ENCODE measurements around the gene TTC19. TPM values are rescaled to one million over a fixed set of nuclear protein-coding genes. Genes with fewer than 3 reads are reported as not detected.

TTC19 gene
- total RNA-seq, 6 experiments from 2014 or later = 10.4 to 15.4 (median 12.4) TPM

- H3K36me3 Mint-ChIP-seq (ENCODE audit: low read depth) = peaks cover 64% of the 10 kb centered on the region
- H3K27ac Mint-ChIP-seq = no peak overlapping the region
- no peaks in the 10 kb centered on the region; the same call in 1 of the 2 replicates for H3K27me3 Mint-ChIP-seq (ENCODE audit: insufficient read depth)
- H3K4me1 Mint-ChIP-seq (ENCODE audit: low read depth) = peaks cover 23% of the 10 kb centered on the region
- H3K9me3 Mint-ChIP-seq = peaks cover 10% of the 10 kb centered on the region; the same call in 1 of the 2 replicates
- no peak for DNase-seq
- TF ChIP-seq, protein P1, sequence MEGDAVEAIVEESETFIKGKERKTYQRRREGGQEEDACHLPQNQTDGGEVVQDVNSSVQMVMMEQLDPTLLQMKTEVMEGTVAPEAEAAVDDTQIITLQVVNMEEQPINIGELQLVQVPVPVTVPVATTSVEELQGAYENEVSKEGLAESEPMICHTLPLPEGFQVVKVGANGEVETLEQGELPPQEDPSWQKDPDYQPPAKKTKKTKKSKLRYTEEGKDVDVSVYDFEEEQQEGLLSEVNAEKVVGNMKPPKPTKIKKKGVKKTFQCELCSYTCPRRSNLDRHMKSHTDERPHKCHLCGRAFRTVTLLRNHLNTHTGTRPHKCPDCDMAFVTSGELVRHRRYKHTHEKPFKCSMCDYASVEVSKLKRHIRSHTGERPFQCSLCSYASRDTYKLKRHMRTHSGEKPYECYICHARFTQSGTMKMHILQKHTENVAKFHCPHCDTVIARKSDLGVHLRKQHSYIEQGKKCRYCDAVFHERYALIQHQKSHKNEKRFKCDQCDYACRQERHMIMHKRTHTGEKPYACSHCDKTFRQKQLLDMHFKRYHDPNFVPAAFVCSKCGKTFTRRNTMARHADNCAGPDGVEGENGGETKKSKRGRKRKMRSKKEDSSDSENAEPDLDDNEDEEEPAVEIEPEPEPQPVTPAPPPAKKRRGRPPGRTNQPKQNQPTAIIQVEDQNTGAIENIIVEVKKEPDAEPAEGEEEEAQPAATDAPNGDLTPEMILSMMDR (IDR thresholded peaks at IDR 0.05) = no peak
- H3K4me3 Mint-ChIP-seq = no peak overlapping the region
Measured at GRCh38 chr17:16002708-16003260, 3.2 kb downstream of the TTC19 start.

- Mint-ChIP-seq H3K4me1 (ENCODE audit: low read depth) (peaks cover 18% of the 10 kb centered on the region), H3K4me3 (no peak overlapping the region), H3K36me3 (ENCODE audit: low read depth) (peaks cover 75% of the 10 kb centered on the region), H3K27ac (no peak overlapping the region), H3K9me3 (peaks cover 10% of the 10 kb centered on the region; the same call in 1 of the 2 replicates), H3K27me3 (ENCODE audit: insufficient read depth) (no peaks in the 10 kb centered on the region; the same call in 1 of the 2 replicates)
- TF ChIP-seq, protein P1 (IDR thresholded peaks at IDR 0.05) = no peak
- DNase-seq = no peak
Measured at GRCh38 chr17:16003841-16004240, 4.2 kb downstream of the TTC19 start.

GRCh38 chr17:16005636-16006035 is 6.0 kb downstream of the TTC19 start:
- Mint-ChIP-seq H3K9me3 (peaks cover 10% of the 10 kb centered on the region; the same call in 1 of the 2 replicates), H3K4me3 (no peak overlapping the region), H3K4me1 (ENCODE audit: low read depth) (peaks cover 15% of the 10 kb centered on the region), H3K36me3 (ENCODE audit: low read depth) (peaks cover 75% of the 10 kb centered on the region), H3K27ac (no peak overlapping the region), H3K27me3 (ENCODE audit: insufficient read depth) (no peaks in the 10 kb centered on the region; the same call in 1 of the 2 replicates)
- DNase-seq = no peak
- TF ChIP-seq, protein P1 (IDR thresholded peaks at IDR 0.05) = no peak

- Mint-ChIP-seq H3K4me3 (no peak overlapping the region), H3K27me3 (ENCODE audit: insufficient read depth) (no peaks in the 10 kb centered on the region), H3K27ac (no peak overlapping the region), H3K9me3 (no peaks in the 10 kb centered on the region), H3K36me3 (ENCODE audit: low read depth) (peaks cover 66% of the 10 kb centered on the region), H3K4me1 (ENCODE audit: low read depth) (peaks cover 10% of the 10 kb centered on the region)
- TF ChIP-seq, protein P1 (IDR thresholded peaks at IDR 0.05) = no peak
- no peak for DNase-seq
Measured at GRCh38 chr17:16007439-16007838, 7.8 kb downstream of the TTC19 start.

DNA sequence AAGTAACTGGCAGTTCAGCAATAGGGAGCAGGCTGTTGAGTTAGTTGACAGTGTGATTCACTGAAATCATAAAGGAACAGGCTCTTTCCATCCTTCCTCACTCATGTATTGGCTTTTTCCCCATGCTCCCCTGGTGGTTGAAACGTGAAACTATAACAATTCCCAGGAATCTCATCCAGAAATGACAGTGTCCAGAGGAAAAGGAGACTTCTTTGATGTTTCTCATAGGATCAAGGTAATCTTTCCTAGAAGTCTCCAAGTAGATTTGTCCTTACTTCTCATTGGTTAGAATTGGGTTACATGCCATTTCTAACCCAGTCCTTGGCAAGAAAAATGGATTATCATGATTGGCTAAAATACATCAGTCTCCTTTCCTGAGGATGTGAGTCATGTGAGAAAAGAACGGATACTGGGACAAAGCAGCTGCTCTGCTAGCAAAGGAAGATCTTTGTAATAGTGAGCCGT is 14.4 kb downstream of the TTC19 start:
- Mint-ChIP-seq H3K9me3 (no peaks in the 10 kb centered on the region), H3K36me3 (ENCODE audit: low read depth) (peaks cover 36% of the 10 kb centered on the region), H3K27me3 (ENCODE audit: insufficient read depth) (peaks cover 4% of the 10 kb centered on the region; the same call in 1 of the 2 replicates), H3K4me1 (ENCODE audit: low read depth) (peaks cover 28% of the 10 kb centered on the region), H3K27ac (peak overlapping the region; percentile 70), H3K4me3 (no peak overlapping the region)
- DNase-seq = peak; percentile 67
- TF ChIP-seq, protein P1 (IDR thresholded peaks at IDR 0.05) = peak; percentile 85
